ENCODE measurements around the gene NDUFS8.

- TF ChIP-seq CTCF (IDR thresholded peaks at IDR 0.05) (no peak), POLR2A (IDR thresholded peaks at IDR 0.05) (no peak)
These were observed 36.3 kb downstream of the NDUFS8 start for GRCh38 chr11:68066742-68067141.
